HepG2 (cell line): ENCODE data around the gene TTC28. TPM values are rescaled to one million over a fixed set of nuclear protein-coding genes. Genes with fewer than 3 reads are reported as not detected.

Experiments
- ATAC-seq: fragments of 200-7000 bp; cut with Tn5 transposase; 3 replicates; pipeline ENCODE4 v1.9.1; 2020; ENCODE audit warnings: mild to moderate bottlenecking, moderate library complexity
- BruUV-seq: library from RNA; stranded (reverse); fragments of 400-500 nt; replicated peaks from 2 replicates; lab custom pipeline; 2021; lab: Mats Ljungman, UMichigan
- CTCF ChIA-PET: fragments of 300-600 bp; formaldehyde crosslinking; extraction: SDS; loops from one replicate; lab custom pipeline; 2021; ENCODE audit warnings: low total read pairs, inconsistent platforms, low intra/inter-chr PET ratio; lab: Yijun Ruan, JAX
- POLR2A ChIA-PET: fragments of 350-600 bp; sonication (Branson Sonifier 250); formaldehyde crosslinking; loops from one replicate; lab custom pipeline; 2020; ENCODE audit warnings: antibody characterized with exemption, inconsistent platforms; lab: Yijun Ruan, JAX
- DNase-seq: peaks from one replicate; pipeline ENCODE4 v3.0.0-alpha.2; 2015; ENCODE audit warnings: low spot score
- FAIRE-seq: peaks from 3 replicates; lab custom pipeline; 2011; peaks lifted over from hg19 to GRCh38; lab: Jason Lieb, UNC
- H2AFZ ChIP-seq: one replicate; pipeline ENCODE4 v1.6.1; 2011; ENCODE audit warnings: low read length, inconsistent platforms
- H3K27ac ChIP-seq: fragments of 300-600 bp; 3 replicates; pipeline ENCODE4 v1.8.0; 2011; ENCODE audit warnings: mixed run types, mild to moderate bottlenecking, mixed read lengths, low read length, inconsistent platforms; ENCODE audit not compliant: insufficient read depth; ENCODE audit errors: extremely low read length
- H3K27me3 ChIP-seq, 2 experiments: fragments of 200-600 bp in 1 of 2; 2 replicates in 1 of 2; 3 replicates in 1 of 2; pipeline versions ENCODE4 v1.6.0 to v1.8.0; 2011; ENCODE audit warnings: low read length in 2 of 2, mild to moderate bottlenecking in 2 of 2, moderate library complexity in 2 of 2, inconsistent platforms in 1 of 2; ENCODE audit not compliant: insufficient read depth in 2 of 2, control insufficient read depth in 1 of 2
- H3K36me3 ChIP-seq, 2 experiments: fragments of 200-600 bp in 1 of 2; replicated peaks in 1 of 2; 2 replicates in 1 of 2; 3 replicates in 1 of 2; pipeline versions ENCODE4 v1.5.1 to v1.8.0; 2011; ENCODE audit warnings: low read length in 2 of 2, inconsistent platforms in 1 of 2; ENCODE audit not compliant: insufficient read depth in 2 of 2, control insufficient read depth in 1 of 2
- H3K4me1 ChIP-seq: 2 replicates; pipeline ENCODE4 v1.5.1; 2012; ENCODE audit warnings: low read length, inconsistent platforms; ENCODE audit not compliant: insufficient read depth
- H3K4me2 ChIP-seq: 2 replicates; pipeline ENCODE4 v1.6.0; 2011; ENCODE audit warnings: low read depth, low read length, inconsistent platforms
- H3K4me3 ChIP-seq, 3 experiments: fragments of 200-600 bp in 1 of 3; sonication (generic), shearing (Covaris generic) in 1 of 3; replicated peaks in 1 of 3; 2 replicates each; pipeline ENCODE4 v1.5.1; 2011 to 2016; ENCODE audit warnings: low read length in 3 of 3, inconsistent platforms in 2 of 3, low read depth in 2 of 3, mild to moderate bottlenecking in 2 of 3, control low read depth in 1 of 3, mixed read lengths in 1 of 3; ENCODE audit not compliant: insufficient read depth in 1 of 3
- H3K79me2 ChIP-seq: one replicate; pipeline ENCODE4 v1.6.1; 2011; ENCODE audit warnings: low read length, inconsistent platforms; ENCODE audit not compliant: insufficient read depth
- H3K9ac ChIP-seq: 2 replicates; pipeline ENCODE4 v1.6.0; 2011; ENCODE audit warnings: mild to moderate bottlenecking, low read depth, low read length, inconsistent platforms; ENCODE audit not compliant: insufficient read depth
- H3K9me3 ChIP-seq: 2 replicates; pipeline ENCODE4 v1.5.1; 2012; ENCODE audit warnings: mild to moderate bottlenecking, low read length
- H4K20me1 ChIP-seq: 2 replicates; pipeline ENCODE4 v1.6.0; 2011; ENCODE audit warnings: inconsistent platforms, mild to moderate bottlenecking, low read length, moderate library complexity; ENCODE audit not compliant: insufficient read depth
- CEBPZ ChIP-seq: IDR thresholded peaks from 2 replicates; pipeline ENCODE4 v1.6.1; 2012; ENCODE audit warnings: low read length, improper control_type of control experiment
- FOXP4 ChIP-seq: sonication (generic); formaldehyde crosslinking; IDR thresholded peaks from 2 replicates; pipeline ENCODE4 v1.4.0; 2020; ENCODE audit warnings: missing genetic modification reagents
- GATAD2A ChIP-seq: IDR thresholded peaks from 2 replicates; pipeline ENCODE4 v1.6.1; 2016
- KDM2A ChIP-seq: sonication (generic); formaldehyde crosslinking; IDR thresholded peaks from 2 replicates; pipeline ENCODE4 v1.4.0; 2020; ENCODE audit warnings: low read depth, missing genetic modification reagents, borderline replicate concordance
- MTA1 ChIP-seq: sonication (generic); formaldehyde crosslinking; IDR thresholded peaks from 2 replicates; pipeline ENCODE4 v1.4.0; 2020; ENCODE audit warnings: missing genetic modification reagents, mild to moderate bottlenecking, borderline replicate concordance
- SIN3B ChIP-seq: fragments of 150-350 bp; IDR thresholded peaks from 2 replicates; pipeline ENCODE4 v1.6.1; 2014; ENCODE audit warnings: low read length
- SRF ChIP-seq: IDR thresholded peaks from 2 replicates; pipeline ENCODE4 v1.6.1; 2011; ENCODE audit warnings: mild to moderate bottlenecking, low read depth, low read length, moderate library complexity
- ZFY ChIP-seq: sonication (generic); formaldehyde crosslinking; IDR thresholded peaks from 2 replicates; pipeline ENCODE4 v1.4.0; 2020; ENCODE audit warnings: missing genetic modification reagents
- ZNF160 ChIP-seq: sonication (generic); formaldehyde crosslinking; IDR thresholded peaks from 2 replicates; pipeline ENCODE4 v1.8.0; 2022; ENCODE audit warnings: mild to moderate bottlenecking, inconsistent platforms, missing genetic modification reagents
- ZNF460 ChIP-seq: sonication (generic); formaldehyde crosslinking; IDR thresholded peaks from 2 replicates; pipeline ENCODE4 v1.5.1; 2020; ENCODE audit warnings: missing genetic modification reagents, mild to moderate bottlenecking, borderline replicate concordance
- ZNF574 ChIP-seq: sonication (generic); formaldehyde crosslinking; IDR thresholded peaks from 2 replicates; pipeline ENCODE4 v1.4.0; 2020; ENCODE audit warnings: missing genetic modification reagents
- WGBS: methylation state at CpG from one replicate; pipeline ENCODE4 v1.1.6; 2017; ENCODE audit warnings: low lambda C conversion rate; 5-methylcytosine and 5-hydroxymethylcytosine counted together
- in situ Hi-C: cut with HindIII; loops from 2 replicates; pipeline ENCODE4 v1.10.0; 2017; ENCODE audit warnings: low pct_unique_long_range_greater_than_20kb; ENCODE audit not compliant: extremely low pct_ligation_motif_present
- intact Hi-C: fragments of 100-400 bp; cut with micrococcal nuclease; formaldehyde crosslinking; loops from one replicate; pipeline ENCODE4 v1.10.0; 2022; ENCODE audit not compliant: unreplicated experiment
- polyA plus RNA-seq, 8 experiments: library from polyadenylated mRNA; depleted of rRNA in 3 of 8; stranded (reverse) in 7 of 8; unstranded in 1 of 8; fragments of >200 nt; fragmentation: Illumina TruSeq in 4 of 8; extraction: Trizol in 4 of 8; gene quantifications; 2 replicates each; pipeline versions ENCODE4 v1.2.1 to v1.2.3, GENCODE V29; 2011 to 2016; ENCODE audit warnings: low read depth in 4 of 8, missing spikeins in 1 of 8, mixed read lengths in 1 of 8; ENCODE audit not compliant: insufficient read depth in 1 of 8
- total RNA-seq, 5 experiments: library from RNA; depleted of rRNA; stranded (reverse); fragments of >200 nt; fragmentation: Illumina TruSeq; extraction: Trizol; gene quantifications; 2 replicates each; pipeline ENCODE4 v1.2.3, GENCODE V29; 2016; ENCODE audit warnings: low read depth in 1 of 5

The TTC28 gene
- total and polyA plus RNA-seq, 2 of the 13 experiments (the other 11 are each of a cell fraction or from before 2014, with no cell fraction given) = 4.2 to 13.1 TPM

- ChIA-PET POLR2A (no interaction called here), CTCF (no interaction called here)
- FAIRE-seq (no peak), DNase-seq (no peak), ATAC-seq (no peak)
- Histone ChIP-seq H3K79me2 (no peaks in the 10 kb centered on the region), H3K9me3 (no peaks in the 10 kb centered on the region), H3K4me3 (no peak overlapping the region), H3K4me2 (no peak overlapping the region), H3K4me1 (peaks cover 15% of the 10 kb centered on the region), H4K20me1 (no peaks in the 10 kb centered on the region), H2AFZ (no peak overlapping the region), H3K27me3 (no peaks in the 10 kb centered on the region), H3K36me3 (no peaks in the 10 kb centered on the region), H3K27ac (no peak overlapping the region), H3K9ac (no peak overlapping the region)
- intact Hi-C loops (no loop called here), in situ Hi-C loops (no loop called here)
- WGBS = 100% methylated on average over 3 of the region's 3 CpGs
- no TSS peak for BruUV-seq
- TF ChIP-seq GATAD2A (CRISPR knock-in tag) (no peak), FOXP4 (CRISPR knock-in tag) (no peak), ZFY (no peak), SIN3B (no peak), ZNF460 (no peak), ZNF574 (CRISPR knock-in tag) (no peak), KDM2A (CRISPR knock-in tag) (no peak), SRF (no peak), ZNF160 (CRISPR knock-in tag) (no peak), MTA1 (no peak), CEBPZ (no peak)
These were observed 449.8 kb downstream of the TTC28 start for GRCh38 chr22:28229566-28230485.
